BE2C (cell line): Measurements from ENCODE around the gene TEKT3.
A peak's percentile ranks its signal among the peaks of the same experiment; 100 is the strongest.

ENCODE experiments used
- DNase-seq: peaks from one replicate; pipeline ENCODE4 v3.0.0-alpha.2; 2020
- H3K27me3 ChIP-seq: fragments of 250-450 bp; sonication (Bioruptor Pico); 2 replicates; pipeline ENCODE4 v1.5.1; 2020; ENCODE audit warnings: mild to moderate bottlenecking
- H3K36me3 ChIP-seq: fragments of 250-450 bp; sonication (Bioruptor Pico); 2 replicates; pipeline ENCODE4 v1.5.1; 2020; ENCODE audit warnings: mild to moderate bottlenecking
- H3K4me1 ChIP-seq: fragments of 250-450 bp; sonication (Bioruptor Pico); 2 replicates; pipeline ENCODE4 v1.5.1; 2020
- H3K4me3 ChIP-seq: 2 replicates; pipeline ENCODE4 v1.5.1; 2011; ENCODE audit warnings: low read depth, low read length
- H3K9me3 ChIP-seq: fragments of 250-450 bp; sonication (Bioruptor Pico); 2 replicates; pipeline ENCODE4 v1.5.1; 2020
- CTCF ChIP-seq: IDR thresholded peaks from 2 replicates; pipeline ENCODE4 v1.5.1; 2012; ENCODE audit warnings: mild to moderate bottlenecking, low read depth, low read length

The TEKT3 gene

GRCh38 chr17:15361151-15361550 is 19.8 kb upstream of the TEKT3 start:
- Histone ChIP-seq H3K4me1 (no peaks in the 10 kb centered on the region), H3K27me3 (no peaks in the 10 kb centered on the region), H3K9me3 (no peaks in the 10 kb centered on the region), H3K4me3 (no peak overlapping the region), H3K36me3 (no peaks in the 10 kb centered on the region)
- DNase-seq: no peak
- no peak for TF ChIP-seq CTCF

DNA sequence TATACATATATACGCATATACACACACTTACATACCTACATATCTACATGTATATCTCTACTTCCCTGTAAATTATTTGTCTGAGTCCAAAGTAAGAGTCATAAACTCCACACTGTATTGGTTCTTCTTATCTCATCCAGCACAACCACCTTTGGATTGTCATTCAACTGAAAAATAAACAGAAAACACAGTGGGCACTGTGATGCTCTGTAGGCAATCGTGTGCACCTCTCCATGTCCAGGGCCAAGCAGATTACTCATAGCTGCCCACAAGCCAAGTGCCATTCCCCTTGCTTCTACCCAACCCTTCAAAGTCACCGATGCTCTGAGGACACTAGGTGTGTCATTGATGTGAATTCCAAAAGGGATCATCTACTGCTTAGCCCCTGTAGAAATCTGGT is 12.9 kb upstream of the TEKT3 start:
- Histone ChIP-seq H3K27me3 (no peaks in the 10 kb centered on the region), H3K9me3 (no peaks in the 10 kb centered on the region), H3K36me3 (no peaks in the 10 kb centered on the region), H3K4me1 (no peaks in the 10 kb centered on the region), H3K4me3 (no peak overlapping the region)
- TF ChIP-seq CTCF: no peak
- no peak for DNase-seq

GRCh38 chr17:15351925-15352324 is 10.5 kb upstream of the TEKT3 start:
- no peaks in the 10 kb centered on the region for H3K9me3 ChIP-seq
- no peak for DNase-seq
- H3K27me3 ChIP-seq: no peaks in the 10 kb centered on the region
- H3K36me3 ChIP-seq: no peaks in the 10 kb centered on the region
- no peak for TF ChIP-seq CTCF
- H3K4me1 ChIP-seq: no peaks in the 10 kb centered on the region
- H3K4me3 ChIP-seq: no peak overlapping the region

DNA sequence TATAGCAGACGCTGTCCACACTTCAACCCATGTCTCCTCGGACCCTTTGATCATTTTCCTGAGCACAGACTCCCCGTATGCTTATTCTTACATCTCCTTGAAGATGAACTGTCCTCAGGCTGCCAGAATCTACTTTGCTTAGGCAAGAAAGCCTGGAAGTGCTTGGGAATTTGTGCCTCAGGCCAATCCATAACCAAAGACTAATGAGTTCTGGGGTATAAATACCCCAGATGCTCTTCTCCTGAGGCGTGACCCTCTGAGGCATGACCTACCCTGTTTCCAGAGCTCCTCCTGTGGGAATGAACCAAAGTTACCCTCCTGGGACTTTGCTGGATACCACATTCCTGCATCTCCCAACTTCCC is 10.1 kb upstream of the TEKT3 start:
- H3K9me3 ChIP-seq: no peaks in the 10 kb centered on the region
- no peaks in the 10 kb centered on the region for H3K27me3 ChIP-seq
- no peak for DNase-seq
- TF ChIP-seq CTCF: no peak
- no peaks in the 10 kb centered on the region for H3K36me3 ChIP-seq
- peak overlapping the region; percentile 37 for H3K4me3 ChIP-seq
- H3K4me1 ChIP-seq: no peaks in the 10 kb centered on the region

- peak; percentile 46 for DNase-seq
- Histone ChIP-seq H3K36me3 (no peaks in the 10 kb centered on the region), H3K9me3 (no peaks in the 10 kb centered on the region), H3K27me3 (no peaks in the 10 kb centered on the region), H3K4me1 (no peaks in the 10 kb centered on the region), H3K4me3 (peak overlapping the region; percentile 37)
- no peak for TF ChIP-seq CTCF
These were observed 9.5 kb upstream of the TEKT3 start for GRCh38 chr17:15350777-15351477.

DNA sequence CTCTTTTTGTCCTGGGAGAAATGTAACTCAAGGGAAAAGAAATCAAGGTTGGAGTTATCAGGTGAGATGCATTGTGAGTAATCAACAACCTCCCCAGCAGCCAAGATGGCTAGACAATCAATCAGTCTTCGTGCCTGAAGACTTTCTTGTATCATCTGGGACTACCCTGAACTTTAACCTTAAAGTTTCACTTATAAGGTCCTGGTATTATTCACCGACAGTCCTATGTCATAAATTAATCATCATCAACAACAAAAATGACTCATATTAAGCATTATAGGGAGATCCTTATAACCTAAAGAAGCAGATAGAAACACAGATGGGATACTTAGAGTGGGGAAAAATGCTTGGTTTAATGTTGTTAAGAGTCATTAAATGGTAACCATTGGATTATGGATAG is 7.7 kb upstream of the TEKT3 start:
- DNase-seq: no peak
- Histone ChIP-seq H3K4me1 (no peaks in the 10 kb centered on the region), H3K4me3 (no peak overlapping the region), H3K27me3 (no peaks in the 10 kb centered on the region), H3K36me3 (no peaks in the 10 kb centered on the region), H3K9me3 (no peaks in the 10 kb centered on the region)
- TF ChIP-seq CTCF: no peak
